OCI-M2 (cell line): ENCODE measurements around the gene ABHD17A.

Source experiments
- DNase-seq: peaks from one replicate; lab custom pipeline; 2025; ENCODE audit not compliant: unreplicated experiment; lab: John Stamatoyannopoulos, UW

Gene ABHD17A

GRCh38 chr19:1841209-1841924, 43.9 kb downstream of the ABHD17A start:
- no peak for DNase-seq

GRCh38 chr19:1840541-1841115, 44.7 kb downstream of the ABHD17A start:
- no peak for DNase-seq

GRCh38 chr19:1839658-1840540, 45.4 kb downstream of the ABHD17A start:
- no peak for DNase-seq

GRCh38 chr19:1837625-1838105, 47.6 kb downstream of the ABHD17A start:
- no peak for DNase-seq

- no peak for DNase-seq
Measured at GRCh38 chr19:1837222-1837565, 48.1 kb downstream of the ABHD17A start.

GRCh38 chr19:1836458-1837221, 48.7 kb downstream of the ABHD17A start:
- peak; percentile 64 for DNase-seq

GRCh38 chr19:1833540-1833939, 51.8 kb downstream of the ABHD17A start:
- no peak for DNase-seq

- DNase-seq: no peak
Measured at GRCh38 chr19:1832046-1832663, 53.1 kb downstream of the ABHD17A start.

- no peak for DNase-seq
Measured at GRCh38 chr19:1830978-1831377, 54.3 kb downstream of the ABHD17A start.

- DNase-seq: no peak
Measured at GRCh38 chr19:1830568-1830967, 54.7 kb downstream of the ABHD17A start.

GRCh38 chr19:1829958-1830357, 55.3 kb downstream of the ABHD17A start:
- DNase-seq: no peak

GRCh38 chr19:1828279-1829238, 56.7 kb downstream of the ABHD17A start:
- DNase-seq: no peak

GRCh38 chr19:1827566-1828278, 57.6 kb downstream of the ABHD17A start:
- DNase-seq: no peak
